BJ (cell line): ENCODE data around the gene LRMDA. TPM values are rescaled to one million over a fixed set of nuclear protein-coding genes. Genes with fewer than 3 reads are reported as not detected.

Experiments used
- CTCF ChIA-PET: fragments of 350-600 bp; formaldehyde crosslinking; extraction: SDS; loops from one replicate; lab custom pipeline; 2021; ENCODE audit warnings: antibody characterized with exemption, inconsistent platforms; lab: Yijun Ruan, JAX
- POLR2A ChIA-PET: fragments of 300-600 bp; sonication (Branson Sonifier 250); formaldehyde crosslinking; extraction: SDS; loops from one replicate; lab custom pipeline; 2021; ENCODE audit warnings: antibody characterized with exemption; lab: Charles Lee
- DNase-seq: peaks from one replicate; pipeline ENCODE4 v3.0.0-alpha.2; 2011; ENCODE audit warnings: low read depth
- H3K27me3 ChIP-seq: 2 replicates; pipeline ENCODE4 v1.6.0; 2011; ENCODE audit warnings: low read length; ENCODE audit not compliant: control insufficient read depth, insufficient read depth
- H3K36me3 ChIP-seq: 2 replicates; pipeline ENCODE4 v1.5.1; 2011; ENCODE audit warnings: low read length; ENCODE audit not compliant: control insufficient read depth, insufficient read depth
- H3K4me3 ChIP-seq: 2 replicates; pipeline ENCODE4 v1.5.1; 2011; ENCODE audit warnings: low read depth, mild to moderate bottlenecking, control low read depth, low read length
- CTCF ChIP-seq: IDR thresholded peaks from 2 replicates; pipeline ENCODE4 v1.5.1; 2011; ENCODE audit warnings: low read depth, mild to moderate bottlenecking, control low read depth, inconsistent platforms, low read length, moderate library complexity; ENCODE audit not compliant: insufficient read depth
- polyA plus RNA-seq: library from polyadenylated mRNA; depleted of rRNA; stranded (reverse); fragments of >200 nt; gene quantifications from 2 replicates; pipeline ENCODE4 v1.2.3, GENCODE V29; 2011

Gene LRMDA
- polyA plus RNA-seq, 1 experiment: not detected

GRCh38 chr10:75544993-75545706 lies 113.7 kb downstream of the LRMDA start:
- no peak overlapping the region for H3K4me3 ChIP-seq
- H3K27me3 ChIP-seq: peaks cover 1% of the 10 kb centered on the region
- POLR2A ChIA-PET: no interaction called here
- no peak for TF ChIP-seq CTCF
- no peak for DNase-seq
- no peaks in the 10 kb centered on the region for H3K36me3 ChIP-seq
- CTCF ChIA-PET: no interaction called here

- Histone ChIP-seq H3K4me3 (no peak overlapping the region), H3K27me3 (peaks cover 1% of the 10 kb centered on the region), H3K36me3 (no peaks in the 10 kb centered on the region)
- no peak for DNase-seq
- TF ChIP-seq CTCF: no peak
- ChIA-PET CTCF (no interaction called here), POLR2A (no interaction called here)
Measured at GRCh38 chr10:75546004-75546403, 114.6 kb downstream of the LRMDA start.

GRCh38 chr10:75547391-75548298 lies 116.2 kb downstream of the LRMDA start:
- Histone ChIP-seq H3K36me3 (no peaks in the 10 kb centered on the region), H3K27me3 (peaks cover 1% of the 10 kb centered on the region), H3K4me3 (no peak overlapping the region)
- no peak for TF ChIP-seq CTCF
- POLR2A ChIA-PET: interaction anchor here (0.5 kb wide), 1 partner anchor 77 kb away, joined by 3 read pairs; no protein-coding TSS in a partner anchor
- CTCF ChIA-PET: no interaction called here
- peak; percentile 10 for DNase-seq

- no peaks in the 10 kb centered on the region for H3K36me3 ChIP-seq
- ChIA-PET POLR2A (no interaction called here), CTCF (no interaction called here)
- peaks cover 1% of the 10 kb centered on the region; the same call in 1 of the 2 replicates for H3K27me3 ChIP-seq
- no peak for DNase-seq
- TF ChIP-seq CTCF: no peak
- no peak overlapping the region for H3K4me3 ChIP-seq
Measured at GRCh38 chr10:75548356-75548755, 116.9 kb downstream of the LRMDA start.

- ChIA-PET POLR2A (no interaction called here), CTCF (no interaction called here)
- Histone ChIP-seq H3K36me3 (no peaks in the 10 kb centered on the region), H3K4me3 (no peak overlapping the region), H3K27me3 (no peaks in the 10 kb centered on the region)
- DNase-seq: no peak
- TF ChIP-seq CTCF: no peak
Measured at GRCh38 chr10:75550191-75550590, 118.8 kb downstream of the LRMDA start.
